ENCODE data around the gene GNPAT.

The GNPAT gene

GRCh38 chr1:231312432-231312788, 71.4 kb downstream of the GNPAT start:
- H3K27me3 ChIP-seq (replicated peaks; ENCODE audit: control insufficient read depth, insufficient read depth, low read length), result no peaks in the 10 kb centered on the region
- TF ChIP-seq, protein P1, sequence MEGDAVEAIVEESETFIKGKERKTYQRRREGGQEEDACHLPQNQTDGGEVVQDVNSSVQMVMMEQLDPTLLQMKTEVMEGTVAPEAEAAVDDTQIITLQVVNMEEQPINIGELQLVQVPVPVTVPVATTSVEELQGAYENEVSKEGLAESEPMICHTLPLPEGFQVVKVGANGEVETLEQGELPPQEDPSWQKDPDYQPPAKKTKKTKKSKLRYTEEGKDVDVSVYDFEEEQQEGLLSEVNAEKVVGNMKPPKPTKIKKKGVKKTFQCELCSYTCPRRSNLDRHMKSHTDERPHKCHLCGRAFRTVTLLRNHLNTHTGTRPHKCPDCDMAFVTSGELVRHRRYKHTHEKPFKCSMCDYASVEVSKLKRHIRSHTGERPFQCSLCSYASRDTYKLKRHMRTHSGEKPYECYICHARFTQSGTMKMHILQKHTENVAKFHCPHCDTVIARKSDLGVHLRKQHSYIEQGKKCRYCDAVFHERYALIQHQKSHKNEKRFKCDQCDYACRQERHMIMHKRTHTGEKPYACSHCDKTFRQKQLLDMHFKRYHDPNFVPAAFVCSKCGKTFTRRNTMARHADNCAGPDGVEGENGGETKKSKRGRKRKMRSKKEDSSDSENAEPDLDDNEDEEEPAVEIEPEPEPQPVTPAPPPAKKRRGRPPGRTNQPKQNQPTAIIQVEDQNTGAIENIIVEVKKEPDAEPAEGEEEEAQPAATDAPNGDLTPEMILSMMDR (IDR thresholded peaks at IDR 0.05; ENCODE audit: insufficient read depth, low read length, poor library complexity, severe bottlenecking), result no peak
- no peak for DNase-seq (ENCODE audit: extremely low read depth, insufficient read length)

DNA sequence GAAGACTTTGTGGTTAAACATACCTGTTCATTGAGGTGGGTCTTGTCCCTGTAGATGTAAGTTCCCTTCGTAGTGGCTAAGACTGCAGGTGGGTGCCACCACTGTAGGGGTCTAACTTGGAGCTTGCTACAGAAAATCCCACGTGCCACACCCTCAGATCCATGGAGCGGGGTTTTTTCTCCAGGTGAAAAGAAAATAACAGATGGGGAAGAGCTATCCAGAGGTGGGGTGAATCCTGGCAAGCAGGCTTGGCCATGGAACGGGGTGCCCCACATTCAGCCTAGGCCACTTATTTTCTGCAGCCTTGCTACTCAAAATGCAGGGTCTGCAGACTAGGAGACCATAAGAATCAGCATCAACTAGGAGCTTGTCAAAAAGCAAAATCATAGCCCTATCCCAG, 72.6 kb downstream of the GNPAT start:
- no peak overlapping the region for H3K4me3 ChIP-seq (replicated peaks; ENCODE audit: low read depth, low read length)
- no peaks in the 10 kb centered on the region for H3K36me3 ChIP-seq (ENCODE audit: control insufficient read depth, insufficient read depth, low read length)
- DNase-seq (ENCODE audit: extremely low read depth, insufficient read length), result no peak
- no peaks in the 10 kb centered on the region for H3K27me3 ChIP-seq (replicated peaks; ENCODE audit: control insufficient read depth, insufficient read depth, low read length)
- TF ChIP-seq, protein P1 (IDR thresholded peaks at IDR 0.05; ENCODE audit: insufficient read depth, low read length, poor library complexity, severe bottlenecking), result no peak

More at GRCh38 chr1:231312432-231312788, 71.4 kb downstream of the GNPAT start:
- Histone ChIP-seq H3K36me3 (ENCODE audit: control insufficient read depth, insufficient read depth, low read length) (no peaks in the 10 kb centered on the region), H3K4me3 (replicated peaks; ENCODE audit: low read depth, low read length) (no peak overlapping the region)

- H3K27me3 ChIP-seq (replicated peaks; ENCODE audit: control insufficient read depth, insufficient read depth, low read length), result no peaks in the 10 kb centered on the region
- no peaks in the 10 kb centered on the region for H3K36me3 ChIP-seq (ENCODE audit: control insufficient read depth, insufficient read depth, low read length)
- DNase-seq (ENCODE audit: extremely low read depth, insufficient read length), result peak; percentile 61
Measured at GRCh38 chr1:231315887-231316286, 74.9 kb downstream of the GNPAT start.

DNA sequence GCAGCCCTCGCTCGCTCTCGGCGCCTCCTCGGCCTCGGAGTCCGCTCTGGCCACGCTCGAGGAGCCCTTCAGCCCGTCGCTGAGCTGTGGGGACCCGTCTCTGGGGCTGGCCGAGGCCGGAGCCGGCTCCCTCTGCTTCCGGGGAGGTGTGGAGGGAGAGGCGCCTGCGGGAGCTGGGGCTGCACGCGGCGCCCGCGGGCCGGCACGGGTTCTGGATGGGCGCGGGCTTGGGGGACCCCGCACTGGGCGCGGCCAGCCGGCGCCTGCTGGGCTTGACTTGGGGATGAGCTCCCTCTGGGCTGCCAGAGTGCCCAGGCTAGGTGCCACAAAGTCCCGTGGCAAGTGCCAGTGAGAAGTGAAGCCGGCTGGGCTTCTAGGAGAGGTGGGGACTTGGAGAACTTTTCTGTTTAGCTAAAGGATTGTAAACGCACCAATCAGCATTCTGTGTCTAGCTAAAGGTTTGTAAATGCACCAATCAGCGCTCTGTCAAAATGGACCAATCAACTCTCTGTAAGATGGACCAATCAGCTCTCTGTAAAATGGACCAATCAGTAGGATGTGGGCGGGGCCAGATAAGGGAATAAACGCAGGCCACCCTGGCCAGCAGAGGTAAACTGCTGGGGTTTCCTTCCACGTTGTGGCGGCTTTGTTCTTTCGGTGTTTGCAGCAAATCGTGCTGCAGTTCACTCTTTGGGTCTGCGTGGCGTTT, 76.4 kb downstream of the GNPAT start:
- TF ChIP-seq, protein P1 (IDR thresholded peaks at IDR 0.05; ENCODE audit: insufficient read depth, low read length, poor library complexity, severe bottlenecking), result no peak
- Histone ChIP-seq H3K4me3 (replicated peaks; ENCODE audit: low read depth, low read length) (no peak overlapping the region), H3K36me3 (ENCODE audit: control insufficient read depth, insufficient read depth, low read length) (no peaks in the 10 kb centered on the region), H3K27me3 (replicated peaks; ENCODE audit: control insufficient read depth, insufficient read depth, low read length) (no peaks in the 10 kb centered on the region)
- DNase-seq (ENCODE audit: extremely low read depth, insufficient read length), result no peak

More at GRCh38 chr1:231315887-231316286, 74.9 kb downstream of the GNPAT start:
- TF ChIP-seq, protein P1 (IDR thresholded peaks at IDR 0.05; ENCODE audit: insufficient read depth, low read length, poor library complexity, severe bottlenecking), result peak; percentile 80
- H3K4me3 ChIP-seq (replicated peaks; ENCODE audit: low read depth, low read length), result no peak overlapping the region

GRCh38 chr1:231318015-231318355, 77.0 kb downstream of the GNPAT start:
- TF ChIP-seq, protein P1 (IDR thresholded peaks at IDR 0.05; ENCODE audit: insufficient read depth, low read length, poor library complexity, severe bottlenecking), result no peak
- no peak for DNase-seq (ENCODE audit: extremely low read depth, insufficient read length)
- Histone ChIP-seq H3K27me3 (replicated peaks; ENCODE audit: control insufficient read depth, insufficient read depth, low read length) (no peaks in the 10 kb centered on the region), H3K36me3 (ENCODE audit: control insufficient read depth, insufficient read depth, low read length) (no peaks in the 10 kb centered on the region), H3K4me3 (replicated peaks; ENCODE audit: low read depth, low read length) (no peak overlapping the region)

DNA sequence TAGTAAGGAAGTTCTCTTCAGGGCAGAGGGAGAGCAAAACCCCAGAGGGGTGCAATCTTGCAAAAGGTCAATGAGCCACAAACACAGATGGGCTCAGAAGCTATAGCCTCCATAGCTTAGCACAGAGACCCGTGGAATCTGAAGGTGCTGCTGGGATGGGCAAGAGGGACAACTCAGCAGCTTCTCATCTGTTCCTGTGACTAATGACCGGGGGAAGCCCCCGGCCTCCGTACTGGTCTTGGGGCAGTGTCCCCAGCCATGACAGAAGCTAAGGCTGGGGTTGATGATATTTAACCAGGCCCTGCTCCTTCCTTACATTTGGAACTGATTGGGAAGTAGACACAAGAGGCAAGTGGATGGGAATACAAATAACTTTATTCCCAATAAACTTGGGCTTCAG, 77.6 kb downstream of the GNPAT start:
- TF ChIP-seq, protein P1 (IDR thresholded peaks at IDR 0.05; ENCODE audit: insufficient read depth, low read length, poor library complexity, severe bottlenecking), result no peak
- Histone ChIP-seq H3K27me3 (replicated peaks; ENCODE audit: control insufficient read depth, insufficient read depth, low read length) (no peaks in the 10 kb centered on the region), H3K4me3 (replicated peaks; ENCODE audit: low read depth, low read length) (no peak overlapping the region), H3K36me3 (ENCODE audit: control insufficient read depth, insufficient read depth, low read length) (no peaks in the 10 kb centered on the region)
- no peak for DNase-seq (ENCODE audit: extremely low read depth, insufficient read length)
